ENCODE data around the gene EYS.
"Not testable (repeated sequence)": the region's sequence is repeated elsewhere in the genome, so short reads cannot be mapped to it uniquely, and the experiment has no call there.

The EYS gene

DNA sequence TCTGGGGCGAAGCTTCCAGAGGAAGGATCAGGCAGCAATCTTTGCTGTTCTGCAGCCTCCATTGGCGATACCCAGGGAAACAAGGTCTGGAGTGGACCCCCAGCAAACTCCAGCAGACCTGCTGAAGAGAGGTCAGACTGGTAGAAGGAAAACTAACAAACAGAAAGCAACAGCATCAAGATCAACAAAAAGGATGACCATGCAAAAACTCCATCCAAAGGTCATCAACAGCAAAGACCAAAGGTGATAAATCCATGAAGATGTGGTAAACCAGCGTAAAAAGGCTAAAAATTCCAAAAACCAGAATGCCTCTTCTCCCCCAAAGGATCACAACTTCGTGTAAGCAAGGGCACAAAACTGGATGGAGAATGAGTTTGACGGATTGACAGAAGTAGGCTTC is 1818.6 kb downstream of the EYS start:
- TF ChIP-seq, protein P1, sequence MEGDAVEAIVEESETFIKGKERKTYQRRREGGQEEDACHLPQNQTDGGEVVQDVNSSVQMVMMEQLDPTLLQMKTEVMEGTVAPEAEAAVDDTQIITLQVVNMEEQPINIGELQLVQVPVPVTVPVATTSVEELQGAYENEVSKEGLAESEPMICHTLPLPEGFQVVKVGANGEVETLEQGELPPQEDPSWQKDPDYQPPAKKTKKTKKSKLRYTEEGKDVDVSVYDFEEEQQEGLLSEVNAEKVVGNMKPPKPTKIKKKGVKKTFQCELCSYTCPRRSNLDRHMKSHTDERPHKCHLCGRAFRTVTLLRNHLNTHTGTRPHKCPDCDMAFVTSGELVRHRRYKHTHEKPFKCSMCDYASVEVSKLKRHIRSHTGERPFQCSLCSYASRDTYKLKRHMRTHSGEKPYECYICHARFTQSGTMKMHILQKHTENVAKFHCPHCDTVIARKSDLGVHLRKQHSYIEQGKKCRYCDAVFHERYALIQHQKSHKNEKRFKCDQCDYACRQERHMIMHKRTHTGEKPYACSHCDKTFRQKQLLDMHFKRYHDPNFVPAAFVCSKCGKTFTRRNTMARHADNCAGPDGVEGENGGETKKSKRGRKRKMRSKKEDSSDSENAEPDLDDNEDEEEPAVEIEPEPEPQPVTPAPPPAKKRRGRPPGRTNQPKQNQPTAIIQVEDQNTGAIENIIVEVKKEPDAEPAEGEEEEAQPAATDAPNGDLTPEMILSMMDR (conservative IDR thresholded peaks at IDR 0.05; ENCODE audit: low read depth, low read length): no peak
- H3K36me3 ChIP-seq (ENCODE audit: insufficient read depth): no peaks in the 10 kb centered on the region
- no peak overlapping the region for H3K4me2 ChIP-seq
- H3K79me2 ChIP-seq (ENCODE audit: insufficient read depth, low read depth): no peaks in the 10 kb centered on the region
- no peak overlapping the region for H2AFZ ChIP-seq (ENCODE audit: low read depth)
- no peaks in the 10 kb centered on the region for H3K4me1 ChIP-seq (ENCODE audit: low read depth, poor library complexity, severe bottlenecking)
- H4K20me1 ChIP-seq (ENCODE audit: insufficient read depth): no peaks in the 10 kb centered on the region
- no peak overlapping the region for H3K27ac ChIP-seq
- H3K4me3 ChIP-seq (IDR thresholded peaks at IDR 0.05; ENCODE audit: insufficient read depth, low read depth, low read length): no peak overlapping the region
- H3K27me3 ChIP-seq (ENCODE audit: insufficient read depth, low read depth): no peaks in the 10 kb centered on the region
- no peak overlapping the region for H3K9ac ChIP-seq

DNA sequence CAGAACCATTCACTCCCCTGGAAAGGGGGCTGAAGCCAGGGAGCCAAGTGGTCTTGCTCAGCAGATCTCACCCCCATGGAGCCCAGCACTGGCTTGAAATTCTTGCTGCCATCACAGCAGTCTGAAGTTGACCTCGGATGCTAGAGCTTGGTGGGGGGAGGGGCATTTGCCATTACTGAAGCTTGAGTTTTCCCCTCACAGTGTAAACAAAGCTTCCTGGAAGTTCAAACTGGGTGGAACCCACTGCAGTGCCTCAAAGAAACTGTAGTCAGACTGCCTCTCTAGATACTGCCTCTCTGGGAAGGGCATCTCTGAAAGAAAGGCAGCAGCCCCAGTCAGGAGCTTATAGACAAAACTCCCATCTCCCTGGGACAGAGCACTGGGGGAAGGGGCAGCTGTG is 1819.2 kb downstream of the EYS start:
- H3K27ac ChIP-seq; H3K4me1 ChIP-seq (ENCODE audit: low read depth, poor library complexity, severe bottlenecking); H3K36me3 ChIP-seq (ENCODE audit: insufficient read depth); H3K4me3 ChIP-seq (IDR thresholded peaks at IDR 0.05; ENCODE audit: insufficient read depth, low read depth, low read length); H2AFZ ChIP-seq (ENCODE audit: low read depth); H3K4me2 ChIP-seq; H4K20me1 ChIP-seq (ENCODE audit: insufficient read depth); H3K9ac ChIP-seq; H3K79me2 ChIP-seq (ENCODE audit: insufficient read depth, low read depth); H3K27me3 ChIP-seq (ENCODE audit: insufficient read depth, low read depth): not testable (repeated sequence)

DNA sequence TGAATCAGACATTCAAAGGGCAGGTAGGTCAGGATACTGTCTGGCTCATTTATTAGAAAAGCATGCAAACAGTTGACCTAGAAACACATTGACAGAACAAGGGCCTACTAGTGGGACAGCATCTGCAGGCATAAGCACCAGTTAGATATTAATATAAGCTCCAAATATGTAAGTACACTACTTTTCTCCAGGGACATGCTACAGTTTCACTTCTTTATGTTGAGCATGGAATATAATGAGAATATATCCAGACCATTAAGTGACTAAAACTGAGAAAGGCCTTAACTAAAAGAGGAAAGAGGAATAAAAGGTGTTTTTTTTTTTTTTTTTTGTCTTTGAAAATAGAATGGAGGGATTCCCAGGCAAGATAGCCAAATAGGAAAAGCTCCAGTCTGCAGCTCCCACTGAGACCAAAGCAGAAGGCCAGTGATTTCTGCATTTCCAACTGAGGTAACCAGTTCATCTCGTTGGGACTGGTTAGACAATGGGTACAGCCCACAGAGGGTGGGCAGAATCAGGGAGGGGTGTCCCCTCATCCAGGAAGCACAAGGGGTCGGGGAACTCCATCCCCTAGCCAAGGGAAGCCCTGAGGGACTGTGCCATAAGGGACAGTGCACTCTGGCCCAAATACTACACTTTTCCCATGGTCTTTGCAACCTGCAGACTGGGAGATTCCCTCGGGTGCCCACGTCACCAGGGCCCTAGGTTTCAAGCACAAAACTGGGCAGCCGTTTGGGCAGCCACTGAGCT is 1819.8 kb downstream of the EYS start:
- no peaks in the 10 kb centered on the region for H3K79me2 ChIP-seq (ENCODE audit: insufficient read depth, low read depth)
- H3K36me3 ChIP-seq (ENCODE audit: insufficient read depth): no peaks in the 10 kb centered on the region
- no peak overlapping the region for H3K4me3 ChIP-seq (IDR thresholded peaks at IDR 0.05; ENCODE audit: insufficient read depth, low read depth, low read length)
- H3K27ac ChIP-seq: no peak overlapping the region
- no peak overlapping the region for H2AFZ ChIP-seq (ENCODE audit: low read depth)
- H3K4me1 ChIP-seq (ENCODE audit: low read depth, poor library complexity, severe bottlenecking): no peaks in the 10 kb centered on the region
- H3K4me2 ChIP-seq: no peak overlapping the region
- H3K9ac ChIP-seq: no peak overlapping the region
- TF ChIP-seq, protein P1 (conservative IDR thresholded peaks at IDR 0.05; ENCODE audit: low read depth, low read length): no peak
- H4K20me1 ChIP-seq (ENCODE audit: insufficient read depth): no peaks in the 10 kb centered on the region
- no peaks in the 10 kb centered on the region for H3K27me3 ChIP-seq (ENCODE audit: insufficient read depth, low read depth)

DNA sequence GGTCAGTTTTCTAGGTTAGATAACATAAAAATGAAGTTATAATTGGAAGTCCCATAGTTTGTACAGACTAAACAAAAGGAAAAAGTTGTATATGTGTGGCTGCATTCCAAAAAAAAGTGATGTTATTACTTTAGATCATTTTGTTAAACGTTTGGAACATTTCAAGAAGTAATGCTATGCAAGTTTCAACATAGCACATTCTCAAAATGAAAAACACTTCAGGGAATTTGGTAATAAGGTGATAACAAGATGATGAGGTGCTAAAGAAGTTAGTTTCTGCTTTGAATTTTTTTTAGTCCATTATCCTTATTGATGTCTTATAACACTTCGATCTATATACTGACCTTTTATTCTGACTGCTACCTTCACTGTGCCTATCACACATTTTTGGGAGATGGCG is 1820.7 kb downstream of the EYS start:
- Histone ChIP-seq H3K36me3 (ENCODE audit: insufficient read depth) (no peaks in the 10 kb centered on the region), H2AFZ (ENCODE audit: low read depth) (no peak overlapping the region), H3K27ac (no peak overlapping the region), H3K4me2 (no peak overlapping the region), H4K20me1 (ENCODE audit: insufficient read depth) (no peaks in the 10 kb centered on the region), H3K79me2 (ENCODE audit: insufficient read depth, low read depth) (no peaks in the 10 kb centered on the region), H3K4me3 (IDR thresholded peaks at IDR 0.05; ENCODE audit: insufficient read depth, low read depth, low read length) (no peak overlapping the region), H3K9ac (no peak overlapping the region), H3K27me3 (ENCODE audit: insufficient read depth, low read depth) (no peaks in the 10 kb centered on the region), H3K4me1 (ENCODE audit: low read depth, poor library complexity, severe bottlenecking) (no peaks in the 10 kb centered on the region)
- TF ChIP-seq, protein P1 (conservative IDR thresholded peaks at IDR 0.05; ENCODE audit: low read depth, low read length): no peak

DNA sequence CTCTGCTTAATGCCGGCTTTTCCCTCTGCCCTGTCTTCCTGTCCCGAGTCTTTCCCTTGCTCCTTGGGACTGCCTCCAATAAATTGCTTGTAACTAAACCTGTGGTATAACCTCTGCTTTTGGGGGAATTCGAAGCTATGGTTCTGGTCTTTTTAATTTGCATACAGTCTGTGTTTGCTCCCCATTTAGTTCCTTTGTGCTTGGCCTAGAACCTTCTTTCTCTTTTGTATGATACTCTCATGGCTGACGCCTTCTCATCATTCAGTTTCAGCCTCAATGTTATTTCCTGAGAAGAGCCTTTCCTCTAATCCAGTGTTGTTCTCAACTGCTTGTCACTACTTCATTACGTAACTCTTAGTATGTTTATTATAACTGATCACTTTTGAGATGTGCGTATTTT is 1823.4 kb downstream of the EYS start:
- H3K36me3 ChIP-seq (ENCODE audit: insufficient read depth): no peaks in the 10 kb centered on the region
- TF ChIP-seq, protein P1 (conservative IDR thresholded peaks at IDR 0.05; ENCODE audit: low read depth, low read length): no peak

More for the DNA sequence above, 1823.4 kb downstream of the EYS start:
- H2AFZ ChIP-seq (ENCODE audit: low read depth): no peak overlapping the region
- no peak overlapping the region for H3K4me2 ChIP-seq
- no peaks in the 10 kb centered on the region for H4K20me1 ChIP-seq (ENCODE audit: insufficient read depth)
- H3K27me3 ChIP-seq (ENCODE audit: insufficient read depth, low read depth): no peaks in the 10 kb centered on the region
- H3K79me2 ChIP-seq (ENCODE audit: insufficient read depth, low read depth): no peaks in the 10 kb centered on the region
- H3K4me3 ChIP-seq (IDR thresholded peaks at IDR 0.05; ENCODE audit: insufficient read depth, low read depth, low read length): no peak overlapping the region
- H3K4me1 ChIP-seq (ENCODE audit: low read depth, poor library complexity, severe bottlenecking): no peaks in the 10 kb centered on the region
- no peak overlapping the region for H3K9ac ChIP-seq
- H3K27ac ChIP-seq: no peak overlapping the region
